Natural killer cell treated with Interleukin-12 subunit alpha and Interleukin-12 subunit beta and Interleukin-15 and Interleukin-18, amount 100 ng/mL, for 72 hours (primary cell): ENCODE results near the gene RORC. TPM values are rescaled to one million over a fixed set of nuclear protein-coding genes. Genes with fewer than 3 reads are reported as not detected.

Experiments
- ATAC-seq, 2 donors: fragments of 150-1000 bp; cut with Tn5 transposase in 1 of 2; sonication (Bioruptor Pico), chemical (Tn5 transposase) in 1 of 2; 2 replicates each; pipeline ENCODE4 v1.10.0; 2021
- DNase-seq: peaks from one replicate; pipeline ENCODE4 v3.0.0; 2022; ENCODE audit warnings: low spot score
- H3K27ac Mint-ChIP-seq, 2 donors: 1 replicate in 1 of 2; 2 replicates in 1 of 2; pipeline ENCODE4 v1.8.0; 2022; ENCODE audit warnings: mixed read lengths in 2 of 2, mild to moderate bottlenecking in 1 of 2, moderate library complexity in 1 of 2
- H3K27me3 Mint-ChIP-seq, 2 donors: 1 replicate in 1 of 2; 2 replicates in 1 of 2; pipeline ENCODE4 v1.8.0; 2022; ENCODE audit warnings: mixed read lengths in 2 of 2
- H3K36me3 Mint-ChIP-seq: one replicate; pipeline ENCODE4 v1.8.0; 2022; ENCODE audit warnings: mixed read lengths
- H3K4me1 Mint-ChIP-seq, 2 donors: 1 replicate in 1 of 2; 2 replicates in 1 of 2; pipeline ENCODE4 v1.8.0; 2022; ENCODE audit warnings: low read depth in 2 of 2, mixed read lengths in 2 of 2, mild to moderate bottlenecking in 1 of 2
- H3K4me3 Mint-ChIP-seq: one replicate; pipeline ENCODE4 v1.8.0; 2022; ENCODE audit warnings: mixed read lengths
- H3K9me3 Mint-ChIP-seq: 2 replicates; pipeline ENCODE4 v1.8.0; 2022; ENCODE audit warnings: mixed read lengths
- total RNA-seq, 2 donors: library from RNA; stranded (reverse); gene quantifications; one replicate each; pipeline ENCODE4 v1.2.3, GENCODE V29; 2022

The RORC gene
- total RNA-seq, 2 donors from 2014 or later: 0.17 to 1.3 TPM

DNA sequence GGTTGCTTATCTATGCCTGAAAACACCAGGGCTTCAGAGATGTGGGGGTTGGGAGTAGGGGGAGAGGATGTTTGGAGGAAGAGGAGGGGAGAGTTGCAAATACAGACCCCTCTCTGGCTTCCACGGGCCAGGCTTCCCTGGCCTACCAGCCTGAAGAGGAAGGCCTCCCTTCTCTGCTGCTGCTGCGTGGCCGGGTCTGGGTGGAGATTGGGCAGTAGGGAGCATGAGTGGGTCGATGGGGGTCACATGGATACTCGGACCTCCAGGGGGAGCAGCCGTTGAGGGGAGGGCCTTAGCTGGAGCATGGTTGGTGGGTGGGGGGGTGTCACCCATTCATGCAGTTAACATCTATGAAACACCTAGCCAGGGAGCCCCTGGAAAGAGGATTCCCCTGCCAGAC, 1.5 kb downstream of the RORC start:
- Mint-ChIP-seq H3K36me3 (no peaks in the 10 kb centered on the region), H3K4me1 (peaks cover 27 to 36% of the 10 kb centered on the region in 2 donors), H3K27me3 (peaks cover 0 to 7% of the 10 kb centered on the region in 2 donors), H3K4me3 (peak overlapping the region; percentile 81), H3K27ac (peak overlapping the region; percentile 16 to 70), H3K9me3 (no peaks in the 10 kb centered on the region)
- no peak for DNase-seq
- no peak for ATAC-seq

DNA sequence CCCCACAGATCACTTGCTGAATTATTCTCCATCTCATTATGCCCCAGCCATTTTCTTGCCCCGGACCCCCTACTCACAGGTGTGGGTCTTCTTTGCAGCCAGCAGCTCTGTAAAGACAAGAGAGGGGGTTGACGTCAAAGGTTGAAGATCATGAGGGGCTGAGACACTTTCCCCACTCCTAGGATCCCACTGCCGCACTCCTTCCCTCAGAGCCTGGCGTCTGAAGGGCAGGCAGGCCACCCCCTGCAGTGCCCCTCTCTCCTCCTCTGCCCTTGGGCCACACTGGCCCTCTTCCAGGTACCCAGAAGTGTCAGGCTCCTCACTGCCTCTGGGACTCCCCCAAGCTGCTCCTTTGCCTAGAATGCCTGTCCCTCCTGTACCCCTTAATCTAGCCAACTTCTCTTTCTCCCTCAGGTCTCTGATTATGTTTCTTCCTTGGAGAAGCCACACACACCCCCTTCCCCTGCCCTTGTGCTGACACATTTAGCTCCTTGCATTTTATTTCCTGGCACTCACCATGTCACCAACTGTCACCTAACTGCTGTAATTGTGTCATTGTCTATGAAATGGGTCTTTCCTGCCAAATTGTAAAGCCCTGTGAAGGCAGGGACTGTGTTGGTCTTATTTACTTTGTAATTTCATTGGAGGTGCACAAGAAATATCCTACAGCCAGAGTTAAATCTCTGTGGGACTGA, 2.1 kb downstream of the RORC start:
- Mint-ChIP-seq H3K9me3 (no peaks in the 10 kb centered on the region), H3K4me1 (peaks cover 27 to 36% of the 10 kb centered on the region in 2 donors), H3K36me3 (no peaks in the 10 kb centered on the region), H3K27me3 (peaks cover 0 to 7% of the 10 kb centered on the region in 2 donors), H3K4me3 (peak overlapping the region; percentile 81), H3K27ac (peak overlapping the region; percentile 16 to 70)
- DNase-seq (no peak), ATAC-seq (peak in 1 of 2 donors; percentile 35)

DNA sequence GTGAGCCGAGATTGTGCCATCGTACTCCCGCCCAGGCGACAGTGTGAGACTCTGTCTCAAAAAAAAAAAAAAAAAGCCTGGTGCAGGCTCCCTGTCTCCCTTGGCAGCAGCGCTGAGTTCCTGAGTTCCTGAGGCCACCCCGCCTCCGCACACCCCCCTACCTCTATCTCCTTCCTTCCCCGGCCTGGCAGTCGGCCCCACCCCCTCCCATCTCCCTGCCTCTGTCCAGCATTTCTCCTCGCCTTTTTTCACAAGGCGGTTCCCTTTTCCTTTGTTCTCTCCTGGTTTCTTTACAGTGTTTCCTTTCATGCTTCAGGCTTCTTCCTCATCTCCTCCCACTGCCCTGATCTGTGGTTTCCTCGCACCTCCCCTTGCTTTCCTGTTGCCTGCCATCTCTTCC, 2.7 kb downstream of the RORC start:
- Mint-ChIP-seq H3K4me3 (peak overlapping the region; percentile 81), H3K9me3 (no peaks in the 10 kb centered on the region), H3K36me3 (no peaks in the 10 kb centered on the region), H3K4me1 (peaks cover 27 to 36% of the 10 kb centered on the region in 2 donors), H3K27me3 (peaks cover 0 to 7% of the 10 kb centered on the region in 2 donors), H3K27ac (peak overlapping the region; percentile 16 to 70)
- DNase-seq: no peak
- no peak for ATAC-seq

DNA sequence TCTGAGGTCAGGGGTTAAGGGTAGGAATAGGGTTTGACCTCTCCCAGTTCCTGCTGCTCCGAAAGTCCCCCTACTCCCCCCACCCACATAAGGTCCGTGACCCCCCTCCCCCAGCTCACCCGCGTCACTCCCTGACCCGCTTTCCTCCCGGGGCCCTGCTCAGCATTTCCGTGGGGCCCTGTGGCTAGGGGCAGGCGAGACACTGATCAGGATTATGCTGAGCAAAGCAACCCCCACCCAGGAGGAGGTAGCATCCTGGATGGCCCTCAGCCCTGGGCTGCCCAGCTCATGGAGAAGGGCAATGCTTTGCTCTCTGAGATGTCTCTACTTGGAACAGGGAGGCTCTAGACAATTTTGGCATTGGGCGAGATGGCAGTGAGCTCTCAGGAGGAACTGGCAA, 3.7 kb downstream of the RORC start:
- no peak for ATAC-seq
- DNase-seq: no peak
- Mint-ChIP-seq H3K27me3 (peaks cover 0 to 7% of the 10 kb centered on the region in 2 donors), H3K4me3 (peak overlapping the region; percentile 81), H3K4me1 (peaks cover 27 to 36% of the 10 kb centered on the region in 2 donors), H3K27ac (no peak overlapping the region), H3K36me3 (no peaks in the 10 kb centered on the region), H3K9me3 (no peaks in the 10 kb centered on the region)

DNA sequence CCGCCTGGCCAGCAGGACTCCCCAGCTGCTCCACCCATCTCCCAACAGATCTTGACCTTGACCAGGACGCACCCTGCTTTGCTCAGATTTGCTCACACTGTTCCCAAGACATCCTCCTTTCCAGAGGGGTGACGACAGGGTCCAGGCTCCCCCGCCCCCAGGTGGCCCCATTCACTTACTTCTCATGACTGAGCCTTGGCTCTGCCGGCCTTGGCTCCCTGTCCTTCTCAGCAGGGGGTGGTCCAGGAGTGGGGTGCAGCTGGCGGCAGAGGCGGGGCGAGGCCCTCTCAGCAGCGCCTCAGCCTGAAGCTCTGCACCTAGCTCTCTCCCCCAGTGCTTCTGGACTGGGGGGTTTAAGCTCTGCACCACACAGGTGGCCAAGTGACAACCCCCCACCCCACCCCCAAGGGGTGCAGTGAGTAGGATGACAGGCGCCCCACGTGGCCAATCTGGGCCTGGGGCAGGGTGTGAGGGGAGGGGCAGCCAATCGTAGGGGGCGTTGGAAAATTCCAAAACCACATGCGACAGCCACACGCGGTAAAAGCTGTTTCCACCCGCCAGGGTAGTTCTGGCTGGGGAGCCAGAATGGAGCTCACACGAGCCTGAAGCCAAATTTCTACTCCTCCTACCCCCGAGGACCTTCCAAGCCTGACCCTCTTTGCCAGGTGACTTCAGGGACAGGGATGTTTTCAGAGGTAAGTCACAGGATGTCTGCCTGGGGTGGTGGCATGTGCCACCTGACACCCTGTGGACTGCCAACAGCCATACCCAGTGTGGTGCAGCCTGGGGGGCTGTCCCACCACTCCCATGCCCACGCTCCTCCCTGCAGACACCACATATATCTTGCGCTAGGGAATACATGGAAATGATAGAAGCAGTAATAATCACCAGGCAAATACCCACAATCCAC, 5.6 kb downstream of the RORC start:
- Mint-ChIP-seq H3K9me3 (no peaks in the 10 kb centered on the region), H3K27ac (no peak overlapping the region), H3K36me3 (no peaks in the 10 kb centered on the region), H3K4me3 (no peak overlapping the region), H3K27me3 (peaks cover 0 to 7% of the 10 kb centered on the region in 2 donors), H3K4me1 (peaks cover 30% of the 10 kb centered on the region in 2 donors)
- ATAC-seq: no peak
- DNase-seq: no peak

DNA sequence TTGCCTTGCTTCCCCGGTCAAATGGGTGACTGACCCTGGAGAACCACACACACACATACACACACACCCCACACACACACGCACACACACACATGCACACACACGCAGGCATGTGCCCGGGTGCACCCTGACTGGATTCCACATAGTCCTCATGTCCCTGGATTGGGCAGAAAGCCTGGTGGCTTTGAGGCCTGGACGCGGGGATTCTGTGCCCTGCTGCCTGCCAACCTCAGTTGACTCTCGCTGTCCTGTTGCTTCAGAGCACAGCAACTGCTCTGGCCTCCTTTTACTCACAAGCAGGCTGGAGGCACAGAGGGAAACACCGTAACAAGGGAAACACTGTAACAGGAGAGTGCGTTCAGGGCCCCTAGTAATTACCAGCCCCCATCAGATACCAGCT, 6.4 kb downstream of the RORC start:
- peaks cover 0 to 7% of the 10 kb centered on the region in 2 donors for H3K27me3 Mint-ChIP-seq
- H3K9me3 Mint-ChIP-seq: no peaks in the 10 kb centered on the region
- ATAC-seq: no peak
- no peaks in the 10 kb centered on the region for H3K36me3 Mint-ChIP-seq
- no peak for DNase-seq
- H3K4me3 Mint-ChIP-seq: no peak overlapping the region
- H3K27ac Mint-ChIP-seq: no peak overlapping the region
- H3K4me1 Mint-ChIP-seq: peaks cover 29 to 34% of the 10 kb centered on the region in 2 donors

DNA sequence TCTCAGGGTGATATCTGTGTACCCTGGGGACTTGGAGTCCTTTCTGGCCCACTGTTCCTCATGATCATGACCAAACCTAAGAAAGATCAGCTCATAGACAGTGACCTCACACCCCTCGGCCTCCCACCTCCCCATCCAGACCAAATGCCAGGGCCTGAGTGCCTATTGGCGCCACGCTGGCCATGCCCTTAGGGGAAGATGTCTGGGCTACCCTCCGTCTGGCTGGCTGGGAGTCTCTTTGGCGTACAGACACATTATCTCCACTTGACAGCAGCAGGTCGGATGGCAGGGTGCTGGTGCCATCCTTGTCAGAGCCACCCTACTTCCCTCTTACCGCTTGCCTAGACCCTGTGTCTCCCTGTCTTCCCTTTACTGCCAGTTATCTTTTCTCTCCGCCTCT, 8.4 kb downstream of the RORC start:
- DNase-seq (no peak), ATAC-seq (no peak)
- H3K36me3 Mint-ChIP-seq: no peaks in the 10 kb centered on the region
- H3K27me3 Mint-ChIP-seq: peaks cover 0 to 3% of the 10 kb centered on the region in 2 donors
- no peak overlapping the region for H3K27ac Mint-ChIP-seq
- H3K4me3 Mint-ChIP-seq: no peak overlapping the region
- H3K4me1 Mint-ChIP-seq: peaks cover 11 to 21% of the 10 kb centered on the region in 2 donors
- no peaks in the 10 kb centered on the region for H3K9me3 Mint-ChIP-seq

DNA sequence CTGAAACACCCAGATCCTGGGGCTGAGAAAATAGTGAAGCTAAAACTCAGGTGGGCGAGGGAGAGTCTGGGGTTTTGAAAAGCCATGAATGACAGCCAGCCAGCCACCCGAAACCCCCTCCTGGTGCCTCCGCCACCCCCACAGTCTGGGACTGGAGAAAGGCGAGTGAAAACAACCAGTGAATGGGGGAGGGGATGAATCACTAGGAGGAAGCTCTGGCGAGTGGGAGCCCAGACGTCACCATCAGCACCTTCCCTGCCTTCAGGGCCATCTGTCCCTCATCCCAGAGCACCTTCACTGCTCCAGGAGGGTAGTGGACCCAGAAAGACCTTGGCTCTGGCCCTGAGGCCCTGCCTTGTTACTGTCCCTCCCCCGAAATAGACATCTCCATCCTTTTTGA, 9.2 kb downstream of the RORC start:
- Mint-ChIP-seq H3K4me1 (peaks cover 7 to 19% of the 10 kb centered on the region in 2 donors), H3K4me3 (no peak overlapping the region), H3K9me3 (no peaks in the 10 kb centered on the region), H3K36me3 (no peaks in the 10 kb centered on the region), H3K27me3 (no peaks in the 10 kb centered on the region), H3K27ac (no peak overlapping the region)
- DNase-seq (no peak), ATAC-seq (no peak)

DNA sequence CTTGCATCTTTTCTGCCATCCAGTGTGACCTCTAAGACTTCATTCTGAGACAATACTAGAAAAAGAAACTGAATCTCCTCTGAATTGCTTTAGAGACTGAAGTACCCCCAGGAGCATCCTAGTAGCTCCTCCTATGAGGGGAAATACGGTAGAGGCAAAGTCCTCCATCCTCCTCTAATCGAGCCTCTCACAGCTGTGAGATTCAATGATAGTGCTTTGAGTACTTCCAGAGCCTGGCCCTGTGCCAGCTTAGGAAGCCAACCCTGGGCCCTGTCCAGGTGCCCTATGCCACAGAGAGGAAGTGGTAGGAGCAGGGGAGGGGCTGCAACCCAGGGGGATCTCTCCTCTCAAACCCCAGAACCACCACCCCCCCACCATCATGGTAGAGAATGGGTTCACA, 10.7 kb downstream of the RORC start:
- Mint-ChIP-seq H3K27me3 (no peaks in the 10 kb centered on the region), H3K36me3 (no peaks in the 10 kb centered on the region), H3K9me3 (no peaks in the 10 kb centered on the region), H3K4me3 (no peak overlapping the region), H3K27ac (peak overlapping the region in 1 of 2 donors; percentile 39), H3K4me1 (peaks cover 16 to 26% of the 10 kb centered on the region in 2 donors)
- no peak for DNase-seq
- peak in 1 of 2 donors; percentile 11 for ATAC-seq

DNA sequence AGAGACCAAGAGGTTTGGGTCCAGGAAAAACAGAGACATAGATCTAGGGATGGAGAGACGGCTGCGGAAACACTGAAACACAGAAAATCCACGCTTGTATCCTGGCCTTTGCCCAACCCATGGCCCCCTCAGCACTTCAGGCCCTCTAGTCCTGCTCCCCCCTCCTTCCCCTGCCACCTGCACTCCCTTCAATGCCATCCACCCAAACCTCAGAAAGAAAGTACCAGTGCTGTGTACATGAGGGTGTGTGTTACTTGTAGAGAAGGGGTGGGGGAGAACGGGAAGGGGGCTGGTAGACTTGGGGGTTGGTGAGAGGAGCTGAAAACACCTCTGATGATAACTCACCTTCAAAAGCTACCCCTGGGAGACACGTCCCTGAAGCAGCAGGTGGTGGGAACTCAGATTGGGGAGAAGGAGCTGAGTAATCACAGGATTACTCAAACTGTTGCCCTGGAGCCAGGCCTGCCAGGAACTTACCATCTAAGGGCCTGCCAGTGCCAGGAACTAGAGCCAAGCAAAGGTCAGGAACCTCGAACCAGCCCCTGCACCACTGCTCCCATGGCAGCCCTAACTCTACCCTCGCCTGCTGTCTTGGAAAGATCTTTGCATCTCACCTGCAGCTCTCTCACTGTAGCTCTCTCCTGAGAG, 11.5 kb downstream of the RORC start:
- DNase-seq (no peak), ATAC-seq (no peak)
- Mint-ChIP-seq H3K27ac (peak overlapping the region; percentile 37 to 43), H3K27me3 (no peaks in the 10 kb centered on the region), H3K36me3 (no peaks in the 10 kb centered on the region), H3K4me3 (no peak overlapping the region), H3K4me1 (peaks cover 23 to 34% of the 10 kb centered on the region in 2 donors), H3K9me3 (no peaks in the 10 kb centered on the region)

DNA sequence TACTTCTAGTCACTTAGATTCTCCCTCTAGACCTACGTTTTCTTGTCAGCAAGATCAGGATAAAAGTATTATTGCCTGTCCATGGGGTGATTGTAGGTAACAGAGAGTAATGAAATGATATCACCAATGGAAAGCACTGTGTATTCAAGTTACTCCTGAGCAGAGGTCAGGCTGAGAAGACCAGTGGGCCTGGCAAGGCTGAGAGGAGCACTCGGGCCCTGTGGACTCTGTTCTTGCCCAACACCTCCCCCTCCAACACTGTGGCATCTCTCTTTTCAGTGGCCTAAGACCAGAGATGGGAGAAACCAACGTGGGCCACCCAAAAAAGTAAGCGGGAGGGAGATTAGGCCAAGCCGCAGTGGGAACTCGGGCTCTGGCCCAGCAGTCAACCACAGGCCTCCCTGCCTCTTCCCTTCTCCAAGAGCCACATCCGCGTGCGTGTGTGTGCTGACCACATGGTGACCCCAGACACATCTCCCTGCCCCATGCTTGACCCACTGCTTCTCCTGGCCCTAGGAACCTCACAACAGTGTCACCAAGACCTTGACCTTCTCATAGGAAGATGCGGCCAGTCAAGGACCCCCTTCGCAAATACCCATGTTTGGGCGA, 12.3 kb downstream of the RORC start:
- Mint-ChIP-seq H3K36me3 (no peaks in the 10 kb centered on the region), H3K9me3 (no peaks in the 10 kb centered on the region), H3K4me1 (peaks cover 23 to 38% of the 10 kb centered on the region in 2 donors), H3K27me3 (no peaks in the 10 kb centered on the region), H3K4me3 (no peak overlapping the region), H3K27ac (peak overlapping the region; percentile 32 to 43)
- ATAC-seq: no peak
- DNase-seq: no peak

DNA sequence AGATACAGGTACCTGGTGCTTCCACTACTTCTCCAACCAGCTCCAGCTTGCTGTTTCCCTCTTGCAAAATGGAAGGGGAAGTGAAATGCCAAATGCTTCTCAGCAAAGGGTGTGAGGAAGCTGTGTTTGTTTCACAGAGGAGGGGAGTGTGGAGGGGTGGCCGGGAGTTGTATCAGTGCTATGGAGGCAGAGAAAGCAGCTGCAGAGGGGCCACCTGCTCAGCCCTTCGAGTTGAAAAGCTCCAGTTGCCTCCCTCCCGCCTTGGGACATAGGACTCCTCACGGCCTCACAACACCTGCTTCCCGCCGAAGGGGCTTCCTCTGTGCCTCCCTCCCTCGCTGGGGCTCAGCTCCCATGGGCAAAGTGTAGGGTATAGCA, 14.3 kb downstream of the RORC start:
- Mint-ChIP-seq H3K4me1 (peaks cover 27 to 45% of the 10 kb centered on the region in 2 donors), H3K9me3 (no peaks in the 10 kb centered on the region), H3K4me3 (no peak overlapping the region), H3K36me3 (no peaks in the 10 kb centered on the region), H3K27me3 (no peaks in the 10 kb centered on the region), H3K27ac (no peak overlapping the region)
- DNase-seq: peak; percentile 46
- ATAC-seq: no peak

DNA sequence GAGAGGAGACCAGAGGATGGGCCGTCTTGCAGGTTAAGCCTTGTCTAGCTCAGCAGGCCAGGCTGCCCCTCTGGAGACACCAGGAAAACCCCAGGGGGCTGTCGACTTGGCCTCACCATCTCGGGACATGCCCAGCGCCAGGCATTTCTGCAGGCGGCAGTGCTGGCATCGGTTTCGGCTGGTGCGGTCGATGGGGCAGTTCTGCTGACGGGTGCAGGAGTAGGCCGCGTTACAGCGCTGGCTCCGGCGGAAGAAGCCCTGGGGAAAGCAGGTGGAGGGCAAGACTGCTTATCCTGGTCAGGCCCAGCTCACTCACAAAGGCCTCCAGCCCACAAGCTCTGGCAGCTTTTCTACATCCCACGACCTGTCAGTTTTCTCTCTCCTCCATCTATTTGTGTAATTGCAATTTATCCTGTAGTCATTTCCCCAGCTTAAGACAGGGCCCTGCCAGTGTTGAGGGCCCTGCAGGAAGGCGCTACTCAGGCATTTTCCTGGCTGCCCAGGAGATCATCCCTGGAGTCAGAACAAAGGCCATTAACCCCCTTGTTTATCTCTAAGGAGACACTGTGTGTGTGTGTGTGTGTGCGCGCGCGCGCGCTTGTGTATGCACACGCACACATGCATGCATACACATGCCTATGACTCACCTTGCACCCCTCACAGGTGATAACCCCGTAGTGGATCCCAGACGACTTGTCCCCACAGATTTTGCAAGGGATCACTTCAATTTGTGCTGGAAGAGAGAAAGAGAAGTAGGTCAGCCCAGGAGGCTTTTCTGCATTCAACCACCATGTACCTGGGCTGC, 14.9 kb downstream of the RORC start:
- peak; percentile 64 for DNase-seq

More for the DNA sequence above, 14.9 kb downstream of the RORC start:
- H3K36me3 Mint-ChIP-seq: no peaks in the 10 kb centered on the region
- ATAC-seq: no peak
- H3K4me1 Mint-ChIP-seq: peaks cover 27 to 45% of the 10 kb centered on the region in 2 donors
- H3K4me3 Mint-ChIP-seq: no peak overlapping the region
- H3K27me3 Mint-ChIP-seq: no peaks in the 10 kb centered on the region
- H3K9me3 Mint-ChIP-seq: no peaks in the 10 kb centered on the region
- peak overlapping the region in 1 of 2 donors; percentile 39 for H3K27ac Mint-ChIP-seq
